ENCODE data around the gene TRHDE. TPM values are rescaled to one million over a fixed set of nuclear protein-coding genes. Genes with fewer than 3 reads are reported as not detected.

The TRHDE gene
- total and polyA plus RNA-seq, 9 of the 15 experiments (the other 6 are each of a cell fraction or from before 2014, with no cell fraction given): 0.03 to 0.29 (median 0.09) TPM

- TF ChIP-seq, protein P1, sequence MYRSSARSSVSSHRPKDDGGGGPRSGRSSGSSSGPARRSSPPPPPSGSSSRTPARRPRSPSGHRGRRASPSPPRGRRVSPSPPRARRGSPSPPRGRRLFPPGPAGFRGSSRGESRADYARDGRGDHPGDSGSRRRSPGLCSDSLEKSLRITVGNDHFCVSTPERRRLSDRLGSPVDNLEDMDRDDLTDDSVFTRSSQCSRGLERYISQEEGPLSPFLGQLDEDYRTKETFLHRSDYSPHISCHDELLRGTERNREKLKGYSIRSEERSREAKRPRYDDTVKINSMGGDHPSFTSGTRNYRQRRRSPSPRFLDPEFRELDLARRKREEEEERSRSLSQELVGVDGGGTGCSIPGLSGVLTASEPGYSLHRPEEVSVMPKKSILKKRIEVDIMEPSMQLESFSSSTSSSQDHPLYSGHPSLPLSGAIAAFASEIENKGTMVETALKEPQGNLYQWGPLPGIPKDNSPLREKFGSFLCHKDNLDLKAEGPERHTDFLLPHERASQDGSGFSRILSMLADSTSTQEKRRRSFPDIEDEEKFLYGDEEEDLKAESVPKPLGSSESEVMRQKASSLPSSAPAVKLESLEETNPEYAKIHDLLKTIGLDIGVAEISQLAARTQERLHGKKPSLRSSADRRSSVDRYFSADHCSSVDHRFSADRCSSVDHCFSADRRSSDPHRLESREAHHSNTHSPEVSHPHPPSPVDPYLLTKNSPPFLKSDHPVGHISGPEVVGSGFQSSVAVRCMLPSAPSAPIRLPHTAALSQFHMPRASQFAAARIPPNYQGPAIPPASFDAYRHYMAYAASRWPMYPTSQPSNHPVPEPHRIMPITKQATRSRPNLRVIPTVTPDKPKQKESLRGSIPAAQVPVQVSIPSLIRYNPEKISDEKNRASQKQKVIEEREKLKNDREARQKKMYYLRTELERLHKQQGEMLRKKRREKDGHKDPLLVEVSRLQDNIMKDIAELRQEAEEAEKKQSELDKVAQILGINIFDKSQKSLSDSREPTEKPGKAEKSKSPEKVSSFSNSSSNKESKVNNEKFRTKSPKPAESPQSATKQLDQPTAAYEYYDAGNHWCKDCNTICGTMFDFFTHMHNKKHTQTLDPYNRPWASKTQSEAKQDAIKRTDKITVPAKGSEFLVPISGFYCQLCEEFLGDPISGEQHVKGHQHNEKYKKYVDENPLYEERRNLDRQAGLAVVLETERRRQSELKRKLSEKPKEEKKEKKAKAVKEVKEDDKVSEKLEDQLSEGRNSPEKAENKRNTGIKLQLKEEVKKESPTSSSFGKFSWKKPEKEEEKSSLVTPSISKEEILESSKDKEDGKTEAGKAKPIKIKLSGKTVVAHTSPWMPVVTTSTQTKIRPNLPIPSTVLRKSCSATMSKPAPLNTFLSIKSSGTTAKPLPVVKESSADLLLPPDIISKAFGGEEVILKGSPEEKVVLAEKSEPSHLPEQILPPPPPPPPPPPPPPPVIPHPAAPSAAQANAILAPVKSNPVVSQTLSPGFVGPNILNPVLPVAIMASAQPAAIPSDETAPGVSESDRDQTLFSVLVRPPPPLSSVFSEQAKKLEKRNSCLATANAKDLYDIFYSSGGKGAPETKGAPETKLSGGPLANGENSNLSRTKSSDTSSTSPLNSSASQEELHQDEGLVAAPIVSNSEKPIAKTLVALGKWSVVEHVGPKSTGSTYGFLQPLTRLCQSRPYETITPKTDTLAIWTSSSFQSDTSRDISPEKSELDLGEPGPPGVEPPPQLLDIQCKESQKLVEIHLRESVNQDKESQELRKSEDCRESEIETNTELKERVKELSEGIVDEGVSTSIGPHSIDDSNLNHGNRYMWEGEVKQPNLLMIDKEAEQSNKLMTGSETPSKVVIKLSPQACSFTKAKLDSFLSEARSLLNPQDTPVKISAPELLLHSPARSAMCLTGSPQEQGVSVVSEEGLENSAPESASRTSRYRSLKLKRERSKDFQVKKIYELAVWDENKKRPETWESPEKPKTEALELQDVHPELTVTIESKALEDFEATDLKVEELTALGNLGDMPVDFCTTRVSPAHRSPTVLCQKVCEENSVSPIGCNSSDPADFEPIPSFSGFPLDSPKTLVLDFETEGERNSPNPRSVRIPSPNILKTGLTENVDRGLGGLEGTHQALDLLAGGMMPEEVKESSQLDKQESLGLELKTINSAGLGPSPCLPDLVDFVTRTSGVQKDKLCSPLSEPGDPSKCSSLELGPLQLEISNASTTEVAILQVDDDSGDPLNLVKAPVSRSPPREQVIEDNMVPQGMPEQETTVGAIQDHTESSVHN (IDR thresholded peaks at IDR 0.05; ENCODE audit: borderline replicate concordance in 1 of 2, low read depth in 1 of 2): no peak
- no peak for TF ChIP-seq ZNF174 (CRISPR knock-in tag; IDR thresholded peaks at IDR 0.05)
- no peak for TF ChIP-seq ZNF740 (CRISPR knock-in tag; IDR thresholded peaks at IDR 0.05)
- TF ChIP-seq ZNF740 (tag; IDR thresholded peaks at IDR 0.05): no peak
- TF ChIP-seq ZNF431 (CRISPR knock-in tag; IDR thresholded peaks at IDR 0.05): no peak
- TF ChIP-seq ZNF561 (CRISPR knock-in tag; conservative IDR thresholded peaks at IDR 0.05): no peak
- TF ChIP-seq GABPB2 (CRISPR knock-in tag; conservative IDR thresholded peaks at IDR 0.05): no peak
- no peak for TF ChIP-seq U2AF1 (optimal IDR thresholded peaks at IDR 0.05; ENCODE audit: low read depth, low read length)
- TF ChIP-seq, protein P2, sequence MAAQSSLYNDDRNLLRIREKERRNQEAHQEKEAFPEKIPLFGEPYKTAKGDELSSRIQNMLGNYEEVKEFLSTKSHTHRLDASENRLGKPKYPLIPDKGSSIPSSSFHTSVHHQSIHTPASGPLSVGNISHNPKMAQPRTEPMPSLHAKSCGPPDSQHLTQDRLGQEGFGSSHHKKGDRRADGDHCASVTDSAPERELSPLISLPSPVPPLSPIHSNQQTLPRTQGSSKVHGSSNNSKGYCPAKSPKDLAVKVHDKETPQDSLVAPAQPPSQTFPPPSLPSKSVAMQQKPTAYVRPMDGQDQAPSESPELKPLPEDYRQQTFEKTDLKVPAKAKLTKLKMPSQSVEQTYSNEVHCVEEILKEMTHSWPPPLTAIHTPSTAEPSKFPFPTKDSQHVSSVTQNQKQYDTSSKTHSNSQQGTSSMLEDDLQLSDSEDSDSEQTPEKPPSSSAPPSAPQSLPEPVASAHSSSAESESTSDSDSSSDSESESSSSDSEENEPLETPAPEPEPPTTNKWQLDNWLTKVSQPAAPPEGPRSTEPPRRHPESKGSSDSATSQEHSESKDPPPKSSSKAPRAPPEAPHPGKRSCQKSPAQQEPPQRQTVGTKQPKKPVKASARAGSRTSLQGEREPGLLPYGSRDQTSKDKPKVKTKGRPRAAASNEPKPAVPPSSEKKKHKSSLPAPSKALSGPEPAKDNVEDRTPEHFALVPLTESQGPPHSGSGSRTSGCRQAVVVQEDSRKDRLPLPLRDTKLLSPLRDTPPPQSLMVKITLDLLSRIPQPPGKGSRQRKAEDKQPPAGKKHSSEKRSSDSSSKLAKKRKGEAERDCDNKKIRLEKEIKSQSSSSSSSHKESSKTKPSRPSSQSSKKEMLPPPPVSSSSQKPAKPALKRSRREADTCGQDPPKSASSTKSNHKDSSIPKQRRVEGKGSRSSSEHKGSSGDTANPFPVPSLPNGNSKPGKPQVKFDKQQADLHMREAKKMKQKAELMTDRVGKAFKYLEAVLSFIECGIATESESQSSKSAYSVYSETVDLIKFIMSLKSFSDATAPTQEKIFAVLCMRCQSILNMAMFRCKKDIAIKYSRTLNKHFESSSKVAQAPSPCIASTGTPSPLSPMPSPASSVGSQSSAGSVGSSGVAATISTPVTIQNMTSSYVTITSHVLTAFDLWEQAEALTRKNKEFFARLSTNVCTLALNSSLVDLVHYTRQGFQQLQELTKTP (IDR thresholded peaks at IDR 0.05; ENCODE audit: low read depth in 1 of 2, partially characterized antibody in 2 of 2): no peak
- TF ChIP-seq FOXK2 (conservative IDR thresholded peaks at IDR 0.05 in 1 of 2, IDR thresholded peaks at IDR 0.05 in 1 of 2; ENCODE audit: low read depth in 2 of 2): no peak
- no peak for TF ChIP-seq PRMT5 (CRISPR knock-in tag; IDR thresholded peaks at IDR 0.05)
- TF ChIP-seq, protein P3, sequence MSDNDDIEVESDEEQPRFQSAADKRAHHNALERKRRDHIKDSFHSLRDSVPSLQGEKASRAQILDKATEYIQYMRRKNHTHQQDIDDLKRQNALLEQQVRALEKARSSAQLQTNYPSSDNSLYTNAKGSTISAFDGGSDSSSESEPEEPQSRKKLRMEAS (CRISPR knock-in tag; IDR thresholded peaks at IDR 0.05): no peak
- TF ChIP-seq POLR3A (IDR thresholded peaks at IDR 0.05; ENCODE audit: borderline replicate concordance, extremely low read depth, insufficient read depth, insufficient read length): no peak
Observed at GRCh38 chr12:72521326-72521725, 249.2 kb downstream of the TRHDE start (continued).
